A549 (cell line): ENCODE results near the gene PIK3CD. TPM values are rescaled to one million over a fixed set of nuclear protein-coding genes. Genes with fewer than 3 reads are reported as not detected.

Source experiments
- ATAC-seq, 2 experiments: fragments of 200-7000 bp in 1 of 2; fragments of >200 bp in 1 of 2; cut with Nextera tagmentation in 1 of 2; cut with Tn5 transposase in 1 of 2; 3 replicates each; pipeline versions ENCODE4 v1.8.0 to v1.9.1; 2018 to 2020; ENCODE audit warnings: mild to moderate bottlenecking in 1 of 2, moderate library complexity in 1 of 2
- CTCF ChIA-PET: fragments of 300-600 bp; sonication (Branson Sonifier 250); formaldehyde crosslinking; extraction: SDS; loops from one replicate; lab custom pipeline; 2021; ENCODE audit warnings: antibody characterized with exemption, inconsistent platforms; lab: Yijun Ruan, JAX
- POLR2A ChIA-PET: fragments of 350-600 bp; formaldehyde crosslinking; extraction: SDS; loops from one replicate; lab custom pipeline; 2021; ENCODE audit warnings: antibody characterized with exemption, inconsistent platforms; lab: Yijun Ruan, JAX
- DNase-seq, 2 experiments: peaks; one replicate each; pipeline versions ENCODE4 v3.0.0 to v3.0.0-alpha.2; 2011 to 2016; ENCODE audit warnings: low read depth in 1 of 2, low spot score in 1 of 2
- FAIRE-seq: peaks from 2 replicates; lab custom pipeline; 2011; peaks lifted over from hg19 to GRCh38; lab: Jason Lieb, UNC
- H3K27ac ChIP-seq, 2 experiments: fragments of >200 bp; sonication (Bioruptor Twin); formaldehyde crosslinking; 3 replicates each; pipeline ENCODE4 v1.5.1; 2016 to 2017
- H3K4me1 ChIP-seq: fragments of >200 bp; sonication (Bioruptor Twin); formaldehyde crosslinking; 3 replicates; pipeline ENCODE4 v1.6.1; 2016
- H3K4me2 ChIP-seq: fragments of >200 bp; sonication (Bioruptor Twin); formaldehyde crosslinking; 3 replicates; pipeline ENCODE4 v1.6.1; 2016
- H3K4me3 ChIP-seq: fragments of >200 bp; sonication (Bioruptor Twin); formaldehyde crosslinking; 3 replicates; pipeline ENCODE4 v1.5.1; 2016
- H3K9me3 ChIP-seq: fragments of >200 bp; sonication (Bioruptor Twin); formaldehyde crosslinking; 3 replicates; pipeline ENCODE4 v1.6.1; 2016
- CEBPB ChIP-seq, 2 experiments: fragments of >200 bp in 1 of 2; sonication (Bioruptor Twin) in 1 of 2; formaldehyde crosslinking in 1 of 2; IDR thresholded peaks; 2 replicates each; pipeline ENCODE4 v1.6.1; 2012 to 2016
- EHMT2 ChIP-seq: fragments of 200-600 bp; sonication (generic); IDR thresholded peaks from 2 replicates; pipeline ENCODE4 v1.6.1; 2016; ENCODE audit warnings: antibody characterized with exemption, low read depth, mild to moderate bottlenecking, moderate library complexity
- EP300 ChIP-seq, 2 experiments: fragments of >200 bp; sonication (Bioruptor Twin); formaldehyde crosslinking; IDR thresholded peaks; 2 replicates in 1 of 2; 3 replicates in 1 of 2; pipeline ENCODE4 v1.6.1; 2016 to 2017
- FOXS1 ChIP-seq: fragments of 250-450 bp; sonication (Bioruptor Pico); IDR thresholded peaks from 2 replicates; pipeline ENCODE4 v1.5.0; 2020; ENCODE audit warnings: mild to moderate bottlenecking, moderate library complexity
- HDAC2 ChIP-seq: fragments of 200-600 bp; sonication (generic); IDR thresholded peaks from 2 replicates; pipeline ENCODE4 v1.6.1; 2016
- HOXA7 ChIP-seq: fragments of 250-450 bp; sonication (Bioruptor Pico); IDR thresholded peaks from 2 replicates; pipeline ENCODE4 v1.5.0; 2020; ENCODE audit warnings: mild to moderate bottlenecking, moderate library complexity
- JUN ChIP-seq, 2 experiments: fragments of >200 bp; sonication (Bioruptor Twin); formaldehyde crosslinking; IDR thresholded peaks; 2 replicates in 1 of 2; 3 replicates in 1 of 2; pipeline ENCODE4 v1.6.1; 2016 to 2017
- JUNB ChIP-seq: fragments of >200 bp; sonication (Bioruptor Twin); formaldehyde crosslinking; IDR thresholded peaks from 2 replicates; pipeline ENCODE4 v1.6.1; 2016
- KDM1A ChIP-seq: fragments of 200-600 bp; sonication (generic); IDR thresholded peaks from 2 replicates; pipeline ENCODE4 v1.6.1; 2016; ENCODE audit warnings: low read depth, mild to moderate bottlenecking
- MAFK ChIP-seq: fragments of 450-650 bp; IDR thresholded peaks from 2 replicates; pipeline ENCODE4 v1.6.1; 2014; ENCODE audit not compliant: partially characterized antibody
- MAZ ChIP-seq: fragments of 150-350 bp; IDR thresholded peaks from 2 replicates; pipeline ENCODE4 v1.6.1; 2014; ENCODE audit warnings: antibody characterized with exemption, low read depth, low read length, borderline replicate concordance
- RAD21 ChIP-seq, 2 experiments: fragments of >200 bp in 1 of 2; sonication (Bioruptor Twin) in 1 of 2; formaldehyde crosslinking in 1 of 2; IDR thresholded peaks in 1 of 2; conservative IDR thresholded peaks in 1 of 2; 2 replicates in 1 of 2; 3 replicates in 1 of 2; pipeline ENCODE4 v1.6.1; 2012 to 2018; ENCODE audit warnings: inconsistent platforms in 1 of 2
- SREBF2 ChIP-seq: fragments of 450-650 bp; IDR thresholded peaks from 2 replicates; pipeline ENCODE4 v1.6.1; 2014; ENCODE audit warnings: mild to moderate bottlenecking, moderate library complexity
- TFCP2L1 ChIP-seq: fragments of 250-450 bp; sonication (Bioruptor Pico); IDR thresholded peaks from 2 replicates; pipeline ENCODE4 v1.5.0; 2021; ENCODE audit warnings: mild to moderate bottlenecking
- WGBS: methylation state at CpG from one replicate; pipeline ENCODE4 v1.1.6; 2017; ENCODE audit errors: missing lambda C conversion rate; 5-methylcytosine and 5-hydroxymethylcytosine counted together
- polyA plus RNA-seq, 4 experiments: library from polyadenylated mRNA; depleted of rRNA in 3 of 4; stranded (reverse); fragments of >200 nt; fragmentation: RNase III in 1 of 4; extraction: RNeasy Plus Mini Kit Qiagen cat#74134 plus additional on column Dnase treatment in 1 of 4; gene quantifications; 2 replicates in 3 of 4; 3 replicates in 1 of 4; pipeline ENCODE4 v1.2.3, GENCODE V29; 2011 to 2017
- TF ChIP-seq, protein P1 (sequence below): fragments of 450-650 bp; IDR thresholded peaks from 2 replicates; pipeline ENCODE4 v1.6.1; 2014; ENCODE audit warnings: antibody characterized with exemption
- TF ChIP-seq, protein P2 (sequence below): IDR thresholded peaks from 2 replicates; pipeline ENCODE4 v1.6.1; 2012
- TF ChIP-seq, protein P3 (sequence below): IDR thresholded peaks from 2 replicates; pipeline ENCODE4 v1.6.1; 2012; ENCODE audit warnings: low read depth, borderline replicate concordance
- TF ChIP-seq, protein P4 (sequence below): fragments of 200-600 bp; sonication (generic); IDR thresholded peaks from 2 replicates; pipeline ENCODE4 v1.6.1; 2016; ENCODE audit warnings: antibody characterized with exemption, mild to moderate bottlenecking, moderate library complexity

PIK3CD gene
- polyA plus RNA-seq, 2 of the 4 experiments (the other 2 are of a cell fraction) = 2.4 to 3.5 TPM

DNA sequence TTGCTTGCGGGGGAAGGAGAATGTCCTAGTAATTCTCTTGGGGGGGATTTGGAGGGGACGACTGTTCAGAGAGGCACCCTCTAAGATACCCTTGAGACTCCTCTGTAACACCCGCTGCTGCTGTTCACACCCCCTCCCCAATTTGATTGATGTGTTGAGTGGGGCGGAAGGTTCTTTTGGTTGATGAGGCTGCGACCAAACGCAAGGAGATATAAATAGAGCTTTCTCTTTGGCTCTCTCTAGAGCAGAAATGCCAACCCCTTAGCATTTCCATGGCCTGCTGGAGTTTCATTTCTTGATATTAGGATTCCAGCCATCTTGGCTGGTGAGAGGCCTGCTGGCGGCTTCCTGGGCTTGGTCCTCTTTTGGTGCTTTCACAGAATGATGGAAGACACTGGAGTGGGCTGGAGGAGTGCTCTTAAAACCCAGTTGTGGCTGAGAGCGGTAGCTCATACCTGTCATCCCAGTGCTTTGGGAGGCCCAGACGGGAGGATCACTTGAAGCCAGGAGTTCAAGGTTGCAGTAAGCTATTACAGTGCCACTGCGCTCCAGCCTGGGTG is 2.0 kb downstream of the PIK3CD start:
- H3K4me2 ChIP-seq = no peak overlapping the region
- no peaks in the 10 kb centered on the region for H3K9me3 ChIP-seq
- DNase-seq (no peak), FAIRE-seq (no peak), ATAC-seq (no peak)
- no peak overlapping the region for H3K4me3 ChIP-seq
- H3K27ac ChIP-seq = no peak overlapping the region
- TF ChIP-seq SREBF2 (no peak), HOXA7 (CRISPR knock-in tag) (no peak), MAFK (no peak), FOXS1 (no peak), CEBPB (IDR thresholded peaks at IDR 0.05) (no peak), EP300 (IDR thresholded peaks at IDR 0.05) (no peak), TFCP2L1 (no peak), EHMT2 (no peak), JUNB (no peak), HDAC2 (no peak), RAD21 (conservative IDR thresholded peaks at IDR 0.05 in 1 of 2, IDR thresholded peaks at IDR 0.05 in 1 of 2) (no peak), KDM1A (no peak), MAZ (no peak)
- TF ChIP-seq, protein P1, sequence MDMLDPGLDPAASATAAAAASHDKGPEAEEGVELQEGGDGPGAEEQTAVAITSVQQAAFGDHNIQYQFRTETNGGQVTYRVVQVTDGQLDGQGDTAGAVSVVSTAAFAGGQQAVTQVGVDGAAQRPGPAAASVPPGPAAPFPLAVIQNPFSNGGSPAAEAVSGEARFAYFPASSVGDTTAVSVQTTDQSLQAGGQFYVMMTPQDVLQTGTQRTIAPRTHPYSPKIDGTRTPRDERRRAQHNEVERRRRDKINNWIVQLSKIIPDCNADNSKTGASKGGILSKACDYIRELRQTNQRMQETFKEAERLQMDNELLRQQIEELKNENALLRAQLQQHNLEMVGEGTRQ = no peak
- TF ChIP-seq, protein P2, sequence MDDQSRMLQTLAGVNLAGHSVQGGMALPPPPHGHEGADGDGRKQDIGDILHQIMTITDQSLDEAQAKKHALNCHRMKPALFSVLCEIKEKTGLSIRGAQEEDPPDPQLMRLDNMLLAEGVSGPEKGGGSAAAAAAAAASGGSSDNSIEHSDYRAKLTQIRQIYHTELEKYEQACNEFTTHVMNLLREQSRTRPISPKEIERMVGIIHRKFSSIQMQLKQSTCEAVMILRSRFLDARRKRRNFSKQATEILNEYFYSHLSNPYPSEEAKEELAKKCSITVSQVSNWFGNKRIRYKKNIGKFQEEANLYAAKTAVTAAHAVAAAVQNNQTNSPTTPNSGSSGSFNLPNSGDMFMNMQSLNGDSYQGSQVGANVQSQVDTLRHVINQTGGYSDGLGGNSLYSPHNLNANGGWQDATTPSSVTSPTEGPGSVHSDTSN = no peak
- TF ChIP-seq, protein P3, sequence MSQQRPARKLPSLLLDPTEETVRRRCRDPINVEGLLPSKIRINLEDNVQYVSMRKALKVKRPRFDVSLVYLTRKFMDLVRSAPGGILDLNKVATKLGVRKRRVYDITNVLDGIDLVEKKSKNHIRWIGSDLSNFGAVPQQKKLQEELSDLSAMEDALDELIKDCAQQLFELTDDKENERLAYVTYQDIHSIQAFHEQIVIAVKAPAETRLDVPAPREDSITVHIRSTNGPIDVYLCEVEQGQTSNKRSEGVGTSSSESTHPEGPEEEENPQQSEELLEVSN = no peak
- WGBS = 92% methylated on average over 10 of the region's 10 CpGs
- ChIA-PET POLR2A (interaction anchor here (0.6 kb wide), 1 partner anchor 9 kb away, joined by 3 read pairs; no protein-coding TSS in a partner anchor), CTCF (interaction anchor here (0.7 to 2.4 kb wide), 4 partner anchors 11 to 68 kb away, joined by 3 to 9 read pairs (median 5); no protein-coding TSS in a partner anchor)
- no peaks in the 10 kb centered on the region for H3K4me1 ChIP-seq

DNA sequence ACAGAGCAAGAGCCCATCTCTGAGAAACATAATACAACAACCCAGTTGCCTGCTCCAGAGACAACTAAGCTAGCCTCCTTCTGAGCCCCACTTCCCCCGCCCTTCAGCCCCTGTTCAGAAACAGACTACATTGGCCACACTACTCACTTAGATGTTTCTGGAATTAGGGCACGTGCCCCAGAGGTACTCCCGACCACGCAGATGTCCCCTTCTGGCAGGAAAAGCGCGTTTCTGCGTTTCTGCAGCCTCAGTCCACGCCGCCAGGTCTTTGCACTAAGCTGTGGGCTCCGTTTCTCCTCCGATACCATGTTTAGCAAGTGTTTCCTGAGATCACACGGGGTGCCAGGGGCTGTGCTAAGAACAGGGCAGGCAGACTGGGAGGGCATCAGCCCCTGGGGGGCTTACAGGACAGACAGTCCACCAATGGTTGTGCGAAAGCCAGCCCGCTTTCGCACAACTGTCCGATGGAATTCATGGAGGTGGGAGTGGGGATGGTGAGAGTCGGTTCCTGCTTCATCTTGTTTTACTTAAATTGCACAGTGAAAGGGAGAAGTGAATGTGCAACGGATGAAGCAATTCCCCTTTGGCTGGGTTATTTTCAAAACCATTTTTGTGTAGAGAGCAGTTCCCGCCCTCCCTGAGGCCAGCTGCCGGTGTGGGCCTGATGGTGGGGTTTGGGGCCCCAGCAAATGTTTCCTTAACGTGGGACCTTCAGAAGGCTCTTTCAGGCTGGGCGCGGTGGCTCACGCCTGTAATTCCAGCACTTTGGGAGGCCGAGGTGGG is 2.7 kb downstream of the PIK3CD start:
- 86% methylated on average over 24 of the region's 25 CpGs for WGBS

More for the DNA sequence above, 2.7 kb downstream of the PIK3CD start:
- no peak overlapping the region for H3K4me2 ChIP-seq
- no peak for DNase-seq
- 0 out of 3 replicates have a peak, but pooled peaks cover under 1% of the 10 kb centered on the region for H3K4me1 ChIP-seq
- H3K4me3 ChIP-seq = no peak overlapping the region
- ChIA-PET CTCF (interaction anchor here (0.7 to 2.4 kb wide), 4 partner anchors 10 to 67 kb away, joined by 3 to 9 read pairs (median 5); no protein-coding TSS in a partner anchor), POLR2A (no interaction called here)
- no peak for TF ChIP-seq JUN (IDR thresholded peaks at IDR 0.05)
- TF ChIP-seq, protein P4, sequence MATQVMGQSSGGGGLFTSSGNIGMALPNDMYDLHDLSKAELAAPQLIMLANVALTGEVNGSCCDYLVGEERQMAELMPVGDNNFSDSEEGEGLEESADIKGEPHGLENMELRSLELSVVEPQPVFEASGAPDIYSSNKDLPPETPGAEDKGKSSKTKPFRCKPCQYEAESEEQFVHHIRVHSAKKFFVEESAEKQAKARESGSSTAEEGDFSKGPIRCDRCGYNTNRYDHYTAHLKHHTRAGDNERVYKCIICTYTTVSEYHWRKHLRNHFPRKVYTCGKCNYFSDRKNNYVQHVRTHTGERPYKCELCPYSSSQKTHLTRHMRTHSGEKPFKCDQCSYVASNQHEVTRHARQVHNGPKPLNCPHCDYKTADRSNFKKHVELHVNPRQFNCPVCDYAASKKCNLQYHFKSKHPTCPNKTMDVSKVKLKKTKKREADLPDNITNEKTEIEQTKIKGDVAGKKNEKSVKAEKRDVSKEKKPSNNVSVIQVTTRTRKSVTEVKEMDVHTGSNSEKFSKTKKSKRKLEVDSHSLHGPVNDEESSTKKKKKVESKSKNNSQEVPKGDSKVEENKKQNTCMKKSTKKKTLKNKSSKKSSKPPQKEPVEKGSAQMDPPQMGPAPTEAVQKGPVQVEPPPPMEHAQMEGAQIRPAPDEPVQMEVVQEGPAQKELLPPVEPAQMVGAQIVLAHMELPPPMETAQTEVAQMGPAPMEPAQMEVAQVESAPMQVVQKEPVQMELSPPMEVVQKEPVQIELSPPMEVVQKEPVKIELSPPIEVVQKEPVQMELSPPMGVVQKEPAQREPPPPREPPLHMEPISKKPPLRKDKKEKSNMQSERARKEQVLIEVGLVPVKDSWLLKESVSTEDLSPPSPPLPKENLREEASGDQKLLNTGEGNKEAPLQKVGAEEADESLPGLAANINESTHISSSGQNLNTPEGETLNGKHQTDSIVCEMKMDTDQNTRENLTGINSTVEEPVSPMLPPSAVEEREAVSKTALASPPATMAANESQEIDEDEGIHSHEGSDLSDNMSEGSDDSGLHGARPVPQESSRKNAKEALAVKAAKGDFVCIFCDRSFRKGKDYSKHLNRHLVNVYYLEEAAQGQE = no peak
- TF ChIP-seq MAFK = no peak
- TF ChIP-seq, protein P1 = no peak
- no peak for FAIRE-seq
- no peak for ATAC-seq
- no peaks in the 10 kb centered on the region for H3K9me3 ChIP-seq
- no peak overlapping the region for H3K27ac ChIP-seq
